GM18505 (cell line): ENCODE results near the gene SLC47A2.

Source experiments
- ATAC-seq: cut with Tn5 transposase; IDR thresholded peaks from one replicate; pipeline ENCODE4 v1.9.1; 2021; ENCODE audit not compliant: unreplicated experiment
- POLR2A ChIP-seq: IDR thresholded peaks from 4 replicates; pipeline ENCODE4 v1.6.1; 2011; ENCODE audit warnings: borderline replicate concordance; ENCODE audit not compliant: insufficient read depth, insufficient read length; ENCODE audit errors: extremely low read depth

The SLC47A2 gene

DNA sequence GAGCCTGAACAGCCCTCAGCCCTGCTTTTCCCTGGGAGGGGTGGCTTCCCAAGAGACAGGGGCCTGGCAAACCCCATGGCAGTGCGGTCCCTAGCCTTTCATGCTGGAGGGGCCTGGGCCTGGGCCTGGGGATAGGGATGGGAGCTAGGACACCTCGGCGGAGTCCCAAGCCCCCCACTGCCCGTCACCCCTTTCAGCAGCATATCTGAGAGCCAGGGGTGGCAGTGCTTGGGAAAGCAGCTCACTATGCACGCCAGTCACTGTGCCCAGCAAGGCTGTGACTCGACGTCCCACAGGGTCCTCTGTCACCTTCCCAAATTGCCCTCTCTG, 612 bp upstream of the SLC47A2 start:
- TF ChIP-seq POLR2A: no peak
- ATAC-seq: no peak

DNA sequence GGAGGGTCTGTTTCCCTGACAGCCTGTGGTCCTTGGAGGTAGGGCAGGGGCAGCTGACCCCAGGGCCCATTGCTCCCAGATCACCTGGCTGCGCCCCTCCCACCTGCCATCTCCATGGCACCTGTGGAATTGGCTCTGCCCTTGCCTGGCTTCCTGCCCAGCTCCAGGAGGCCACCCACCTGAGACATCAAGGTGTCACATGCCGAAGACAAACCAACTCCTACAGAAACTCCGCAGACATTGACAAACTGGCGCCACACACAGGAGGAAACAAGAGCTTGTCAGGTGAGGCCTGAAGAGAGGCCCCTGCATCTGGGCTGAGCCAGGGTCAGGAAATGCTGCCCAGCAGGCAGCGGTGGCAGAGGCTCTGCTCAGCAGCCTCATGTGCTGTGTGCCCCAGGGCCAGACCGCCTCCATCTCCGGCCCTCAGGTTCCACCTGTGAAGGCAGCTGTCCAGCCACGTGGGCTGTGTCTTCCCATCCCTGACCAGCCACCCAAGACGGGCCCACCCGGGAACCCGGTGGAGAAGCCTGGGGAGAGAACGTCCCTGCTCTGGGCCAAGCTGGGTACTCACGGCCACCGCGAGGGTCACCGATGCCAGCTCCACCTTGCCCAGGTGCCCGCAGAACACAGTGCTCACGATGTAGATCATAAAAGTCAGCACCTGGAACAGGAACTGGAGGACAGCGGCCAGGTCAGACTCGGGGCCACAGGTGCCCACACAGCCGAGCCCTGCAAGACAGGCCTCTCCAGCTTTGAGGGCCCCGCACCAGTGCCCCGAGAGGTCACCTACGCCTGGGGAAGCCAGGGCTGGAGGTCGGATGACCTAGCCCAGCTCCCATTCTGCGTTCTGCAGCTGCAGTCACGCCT, 1.6 kb downstream of the SLC47A2 start:
- ATAC-seq: no peak
- TF ChIP-seq POLR2A: no peak

DNA sequence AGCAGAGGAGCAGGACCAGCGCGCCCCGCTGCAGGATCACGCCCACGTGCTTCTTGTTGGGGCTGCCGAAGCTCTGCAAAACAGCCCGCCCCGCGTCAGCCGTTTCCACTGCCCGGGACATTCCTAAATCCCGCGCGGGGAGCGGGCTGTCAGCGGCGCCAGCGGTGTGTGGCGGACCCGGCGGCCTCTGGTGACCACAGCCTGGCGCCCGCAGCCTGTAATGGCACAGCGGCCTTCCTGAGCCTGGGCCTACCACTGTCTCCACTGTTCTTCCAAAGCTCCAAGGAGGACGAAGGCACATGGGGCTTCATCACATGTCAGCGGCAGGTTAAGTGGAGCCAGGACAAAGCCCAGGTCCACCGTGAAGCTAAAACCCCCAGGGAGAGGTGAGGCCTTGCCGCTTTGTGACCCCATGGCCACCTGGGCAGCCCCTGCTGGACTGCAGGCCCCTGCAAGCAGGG, 2.5 kb downstream of the SLC47A2 start:
- no peak for TF ChIP-seq POLR2A
- ATAC-seq: no peak

DNA sequence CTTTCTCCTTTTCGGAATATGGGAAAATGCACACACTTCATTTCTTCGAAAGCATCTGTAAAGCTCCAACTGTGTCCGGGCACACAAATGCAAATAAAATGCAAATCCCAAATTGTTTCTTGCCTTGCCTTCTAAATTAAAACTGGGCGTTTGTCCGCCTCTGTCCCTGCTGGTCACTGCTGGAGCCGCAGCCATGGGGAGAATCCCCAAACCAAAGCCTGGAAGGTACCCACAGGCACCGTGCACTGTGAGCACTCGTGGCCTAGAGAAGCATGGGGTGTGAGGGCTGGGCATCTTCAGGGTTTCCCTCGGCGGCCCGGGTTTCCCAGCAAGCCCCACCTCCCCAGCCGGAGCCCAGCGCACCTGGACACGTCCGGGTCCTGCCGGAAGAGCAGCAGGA, 2.9 kb downstream of the SLC47A2 start:
- ATAC-seq: no peak
- TF ChIP-seq POLR2A: no peak

DNA sequence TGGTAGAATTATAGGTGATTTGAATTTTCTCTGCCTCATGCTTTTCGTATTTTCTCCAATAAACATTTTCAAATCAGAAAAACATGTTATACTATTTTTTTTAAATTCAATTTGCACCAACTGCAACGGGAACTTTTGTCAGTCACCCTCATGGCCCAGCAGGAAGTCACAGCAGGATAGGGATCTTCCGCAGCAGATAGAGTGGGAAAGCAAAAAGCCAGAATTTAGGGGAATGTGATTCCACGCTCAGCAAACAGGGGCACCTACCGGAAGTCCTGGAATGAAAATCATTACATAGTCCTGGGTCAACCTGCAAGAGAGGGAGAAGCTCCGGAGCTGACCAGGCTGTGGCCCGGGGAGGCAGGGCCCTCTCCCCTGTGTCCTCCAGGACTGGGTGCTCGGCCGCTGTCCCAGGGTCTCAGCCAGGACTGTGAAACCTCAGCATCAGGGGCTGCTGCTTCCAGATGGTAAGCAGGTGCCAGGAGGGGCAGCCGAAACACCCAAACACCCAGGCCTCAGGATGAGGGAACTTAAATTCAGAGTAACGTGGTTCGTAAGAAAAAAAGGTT, 3.9 kb downstream of the SLC47A2 start:
- no peak for TF ChIP-seq POLR2A
- ATAC-seq: no peak

DNA sequence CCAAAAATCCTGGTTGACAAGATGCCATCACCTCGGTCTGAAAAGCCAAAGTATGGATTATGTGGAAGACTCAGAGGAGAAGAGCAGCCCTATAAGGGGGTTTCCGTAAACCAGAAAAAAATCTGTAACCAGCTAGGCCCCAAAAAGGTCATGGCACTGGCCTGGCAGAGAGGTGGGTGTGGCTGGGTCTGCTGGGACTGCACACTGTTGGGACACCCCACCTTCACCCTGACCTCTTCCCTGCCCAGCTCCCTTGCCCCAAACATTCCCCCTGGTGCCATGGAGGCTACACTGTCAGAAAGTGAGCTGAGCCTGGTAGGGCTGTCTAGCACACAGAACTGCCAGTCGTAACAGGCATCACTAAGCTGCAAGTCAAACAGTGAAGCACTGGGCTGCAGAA, 6.5 kb downstream of the SLC47A2 start:
- no peak for ATAC-seq
- TF ChIP-seq POLR2A: no peak

DNA sequence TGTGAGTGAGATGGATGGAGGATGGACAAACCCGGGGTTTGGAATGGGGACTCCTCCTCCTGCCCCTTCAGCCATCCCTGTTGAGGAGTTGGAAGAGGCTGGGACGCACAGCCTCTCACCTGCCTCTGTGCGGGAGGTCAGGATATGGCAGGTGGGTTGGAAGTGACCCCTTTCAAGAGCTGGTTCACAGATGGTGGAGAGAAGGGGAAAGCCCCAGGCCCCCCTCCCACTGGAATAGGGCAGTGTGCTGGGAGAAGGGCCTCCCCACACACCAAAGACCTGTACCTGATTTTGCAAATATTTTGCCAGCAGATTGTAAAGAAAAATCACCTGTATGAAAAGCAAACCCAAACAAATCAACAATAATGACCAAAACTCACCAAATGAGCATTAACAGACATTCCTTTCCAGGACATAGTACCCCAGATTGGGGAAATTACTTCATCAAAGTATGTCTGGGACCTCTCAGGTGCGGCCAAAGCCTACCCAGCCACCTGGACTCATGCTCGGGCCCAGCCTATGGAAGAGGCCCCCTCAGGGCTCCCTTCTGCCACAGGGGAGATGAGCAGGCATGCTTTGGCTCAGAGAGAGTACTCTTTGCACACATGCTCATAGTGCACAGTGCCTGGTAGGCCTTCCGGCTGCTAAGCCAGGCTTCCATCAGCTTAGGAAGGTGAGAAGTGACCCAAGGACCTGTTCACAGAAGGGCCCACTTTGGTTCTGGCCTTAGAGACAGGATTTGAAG, 7.8 kb downstream of the SLC47A2 start:
- no peak for ATAC-seq
- TF ChIP-seq POLR2A: no peak

DNA sequence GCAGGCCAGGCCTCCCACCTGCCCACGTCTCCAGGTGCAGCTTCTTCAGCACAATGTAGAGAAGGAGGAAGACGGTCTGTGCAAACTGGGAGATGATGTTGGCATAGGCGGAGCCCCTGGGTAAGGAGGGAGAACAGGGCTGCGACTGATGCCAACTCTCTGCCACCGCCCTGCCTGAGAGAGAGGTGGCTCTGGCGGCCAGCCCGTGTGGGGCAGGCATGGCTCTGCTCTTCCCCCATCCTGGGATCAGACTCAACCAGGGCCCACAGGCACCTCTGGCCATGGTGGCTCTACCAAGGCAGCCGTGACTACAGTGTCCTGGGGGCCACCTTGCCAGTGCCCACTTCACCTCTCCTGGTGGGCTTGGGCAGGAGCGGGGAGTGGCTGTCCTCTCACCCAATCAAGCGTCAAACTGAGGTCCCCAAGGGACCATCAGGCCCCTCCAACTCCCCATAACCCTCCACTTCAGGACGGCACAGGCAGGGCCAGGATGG, 8.6 kb downstream of the SLC47A2 start:
- ATAC-seq: no peak
- no peak for TF ChIP-seq POLR2A

DNA sequence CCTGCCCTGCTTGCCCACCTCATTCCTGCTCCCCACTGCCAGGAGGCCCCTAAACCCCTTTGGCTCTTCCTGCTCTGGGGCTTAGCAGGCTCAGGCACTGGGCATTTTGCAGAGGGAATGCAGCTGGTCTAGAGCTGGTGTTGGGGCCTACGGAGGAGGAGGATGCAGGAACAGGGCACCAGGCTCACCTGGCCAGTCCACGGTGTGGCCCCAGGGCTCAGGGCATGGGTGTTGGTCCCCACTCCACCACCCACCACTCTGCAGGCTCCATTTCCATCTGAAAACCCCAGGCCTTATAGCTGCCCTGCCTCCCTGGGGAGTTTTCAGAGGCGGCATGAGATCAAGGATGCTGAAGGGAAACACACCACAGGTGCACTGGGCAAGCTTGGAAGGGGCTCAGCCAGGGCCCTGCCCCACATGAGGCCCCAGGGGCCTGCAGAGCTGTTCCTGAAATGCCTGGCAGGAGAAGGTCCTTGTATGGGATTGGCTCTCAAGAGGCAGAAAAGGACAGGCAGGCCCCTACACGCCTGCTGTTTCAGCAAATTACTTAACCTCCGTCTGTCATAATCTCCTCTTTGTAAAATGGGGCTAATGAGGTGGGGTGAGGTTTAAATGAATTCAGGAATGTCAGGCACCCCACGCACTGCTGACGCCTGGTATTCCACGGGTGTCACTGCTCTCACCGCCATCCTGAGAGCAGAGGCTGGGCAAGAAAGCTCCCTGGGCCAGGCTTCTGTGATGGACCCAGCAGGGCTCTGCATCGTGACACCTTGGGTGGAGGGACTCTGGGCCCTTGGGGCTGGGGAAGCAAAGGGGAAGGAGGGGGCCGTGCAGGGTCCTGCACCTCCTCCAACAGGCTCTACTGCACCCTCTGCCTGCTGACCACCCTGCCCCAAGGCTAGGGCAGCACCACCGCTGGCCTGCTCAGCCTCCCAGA, 9.3 kb downstream of the SLC47A2 start:
- no peak for ATAC-seq
- TF ChIP-seq POLR2A: no peak

DNA sequence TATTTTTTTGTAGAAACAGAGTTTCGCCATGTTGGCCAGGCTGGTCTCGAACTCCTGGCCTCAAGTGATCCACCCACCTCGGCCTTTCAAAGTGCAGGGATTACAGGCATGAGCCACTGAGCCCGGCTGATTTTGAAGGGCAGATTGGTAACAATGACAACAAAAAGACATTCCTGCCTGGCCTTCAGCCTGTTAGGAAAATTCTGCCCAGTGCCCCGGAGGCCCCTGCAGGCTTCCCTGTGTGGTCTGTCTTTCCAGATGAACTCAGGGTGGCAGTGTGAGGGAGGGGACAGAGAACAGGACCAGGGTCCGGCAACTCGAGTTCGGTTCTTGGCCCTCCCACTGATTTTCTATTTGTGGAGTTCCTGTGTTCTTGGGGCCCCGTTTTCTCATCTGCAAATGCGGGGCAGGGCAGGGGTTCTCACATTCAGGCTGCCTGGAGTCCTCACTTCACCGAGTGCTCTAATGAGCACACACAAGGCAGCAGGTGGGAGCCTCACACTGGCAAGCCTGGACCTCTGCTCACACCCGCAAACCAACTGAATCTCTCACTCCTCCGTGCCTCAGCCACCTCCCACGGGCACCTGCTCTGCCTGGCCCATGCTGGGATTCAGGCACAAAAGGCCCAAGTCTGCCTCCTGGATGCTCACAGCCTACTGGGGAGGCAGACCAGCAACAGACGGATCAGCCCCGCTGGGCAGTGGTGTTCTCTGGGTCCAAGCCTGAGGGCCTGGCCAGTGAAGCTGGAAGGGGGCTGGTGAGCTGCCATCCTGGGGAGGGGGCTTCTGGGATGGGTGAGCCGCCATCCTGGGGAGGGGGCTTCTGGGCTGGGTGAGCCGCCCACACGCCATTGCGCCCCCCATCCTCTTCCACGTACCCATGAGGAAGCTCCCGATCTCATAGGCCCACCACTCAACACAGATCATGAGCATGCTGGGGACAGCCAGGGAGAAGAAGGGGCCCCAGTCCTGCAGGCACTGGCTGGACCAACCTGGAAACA, 10.3 kb downstream of the SLC47A2 start:
- TF ChIP-seq POLR2A: no peak
- no peak for ATAC-seq

DNA sequence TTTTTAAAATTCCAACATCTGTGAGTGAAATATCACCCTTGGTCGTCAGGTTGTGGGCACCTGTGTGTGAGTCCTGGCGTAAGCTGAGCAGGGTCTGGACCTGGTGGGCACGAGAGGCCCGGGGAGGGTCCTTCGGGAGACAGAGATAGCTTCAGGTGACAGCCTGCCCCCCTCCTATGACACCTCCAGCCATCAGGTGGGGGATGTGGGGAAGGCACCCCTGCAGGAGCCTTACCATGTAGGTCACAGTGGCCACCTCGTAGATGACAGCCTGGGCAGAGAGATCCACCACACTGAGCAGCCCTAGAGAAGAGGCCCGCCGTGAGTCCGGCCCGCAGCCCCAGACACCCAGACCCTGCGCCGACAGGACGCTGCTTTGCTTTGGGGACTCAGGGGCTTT, 11.2 kb downstream of the SLC47A2 start:
- TF ChIP-seq POLR2A: no peak
- ATAC-seq: no peak

DNA sequence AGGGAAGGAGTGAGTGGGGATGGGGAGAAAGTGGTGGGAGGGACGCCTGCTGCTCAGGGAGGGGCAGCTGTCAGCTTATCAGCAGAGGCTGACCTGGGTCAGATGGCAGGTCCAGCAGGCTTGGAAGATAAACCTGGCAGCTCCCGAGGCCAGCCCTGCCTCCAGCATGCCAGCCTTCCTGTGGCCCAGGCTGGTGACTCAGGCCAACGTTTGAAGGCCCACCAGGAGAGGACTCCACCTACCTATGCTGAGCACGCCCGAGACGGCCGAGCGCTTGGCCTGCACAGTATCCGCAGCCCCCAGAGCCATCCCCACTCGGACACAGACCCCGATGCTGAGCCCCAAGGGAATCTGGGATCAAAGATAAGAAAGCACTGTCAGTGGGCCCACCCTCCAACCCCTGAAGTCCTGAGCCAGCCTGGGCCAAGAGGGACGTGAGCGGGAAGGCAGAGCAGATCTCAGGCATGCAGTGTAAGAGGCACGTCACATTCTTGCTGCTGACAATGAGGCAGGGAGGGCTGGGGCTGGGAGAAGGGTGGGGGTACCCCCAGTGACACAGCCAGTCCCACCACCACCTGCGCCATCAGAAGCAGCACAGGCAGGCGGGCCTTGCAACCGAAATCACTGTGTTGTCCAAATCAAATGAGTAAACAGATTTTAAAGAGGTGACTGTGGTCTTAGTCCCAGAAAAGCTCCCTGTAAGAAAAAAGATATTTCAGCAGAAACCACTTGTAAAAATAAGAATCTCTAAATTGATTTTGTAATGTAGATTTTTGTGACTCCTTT, 12.4 kb downstream of the SLC47A2 start:
- no peak for TF ChIP-seq POLR2A
- no peak for ATAC-seq
